HEK293 (cell line): ENCODE measurements around the gene PRDX2.

Source experiments
- CTCF ChIA-PET: fragments of 350-600 bp; formaldehyde crosslinking; extraction: SDS; loops from one replicate; lab custom pipeline; 2021; ENCODE audit warnings: antibody characterized with exemption; lab: Yijun Ruan, JAX
- POLR2A ChIA-PET: fragments of 300-600 bp; formaldehyde crosslinking; extraction: SDS; loops from one replicate; lab custom pipeline; 2020; ENCODE audit warnings: antibody characterized with exemption, inconsistent platforms; lab: Yijun Ruan, JAX
- H3K27ac ChIP-seq: fragments of 200-500 bp; sonication (Bioruptor generic); 2 replicates; pipeline ENCODE4 v1.5.1; 2014; ENCODE audit warnings: low read depth, low read length, control low read depth, inconsistent platforms; ENCODE audit errors: extremely low read depth
- H3K36me3 ChIP-seq, 2 experiments: fragments of 200-500 bp in 1 of 2; sonication (Bioruptor generic) in 1 of 2; 1 replicate in 1 of 2; 2 replicates in 1 of 2; pipeline ENCODE4 v1.5.1; 2014 to 2017; ENCODE audit warnings: inconsistent platforms in 2 of 2, low read length in 2 of 2; ENCODE audit not compliant: control insufficient read depth in 2 of 2, insufficient read depth in 1 of 2
- H3K4me1 ChIP-seq: fragments of 200-500 bp; sonication (Bioruptor generic); 2 replicates; pipeline ENCODE4 v1.5.1; 2014; ENCODE audit warnings: mild to moderate bottlenecking, low read length, inconsistent platforms; ENCODE audit not compliant: control insufficient read depth, insufficient read depth
- H3K4me3 ChIP-seq: 2 replicates; pipeline ENCODE4 v1.5.1; 2011; ENCODE audit warnings: low read depth, mild to moderate bottlenecking, control low read depth, low read length, moderate library complexity
- H3K9me3 ChIP-seq: fragments of 200-500 bp; sonication (Bioruptor generic); 2 replicates; pipeline ENCODE4 v1.5.1; 2014; ENCODE audit warnings: low read depth, low read length, inconsistent platforms; ENCODE audit not compliant: control insufficient read depth, insufficient read depth
- SP3 ChIP-seq: fragments of 450-650 bp; formaldehyde crosslinking; IDR thresholded peaks from 2 replicates; pipeline ENCODE4 v1.5.1; 2016; ENCODE audit warnings: missing biosample characterization, missing genetic modification characterization
- WT1 ChIP-seq: fragments of 450-650 bp; formaldehyde crosslinking; IDR thresholded peaks from 2 replicates; pipeline ENCODE4 v1.5.1; 2016; ENCODE audit warnings: missing biosample characterization, missing genetic modification characterization
- ZNF366 ChIP-seq: fragments of 450-650 bp; formaldehyde crosslinking; conservative IDR thresholded peaks from 2 replicates; pipeline ENCODE4 v1.5.1; 2016; ENCODE audit warnings: missing biosample characterization, missing genetic modification characterization
- ZNF768 ChIP-seq: fragments of 450-650 bp; formaldehyde crosslinking; IDR thresholded peaks from 2 replicates; pipeline ENCODE4 v1.5.1; 2018; ENCODE audit warnings: missing biosample characterization, mild to moderate bottlenecking, missing genetic modification characterization
- ZSCAN16 ChIP-seq: fragments of 450-650 bp; formaldehyde crosslinking; IDR thresholded peaks from 2 replicates; pipeline ENCODE4 v1.5.1; 2016; ENCODE audit warnings: missing biosample characterization, missing genetic modification characterization
- TF ChIP-seq, protein P1 (sequence below): fragments of 450-650 bp; formaldehyde crosslinking; IDR thresholded peaks from 2 replicates; pipeline ENCODE4 v1.5.1; 2016; ENCODE audit warnings: missing biosample characterization, missing genetic modification characterization
- TF ChIP-seq, protein P2 (sequence below): fragments of 450-650 bp; formaldehyde crosslinking; IDR thresholded peaks from 2 replicates; pipeline ENCODE4 v1.5.1; 2016; ENCODE audit warnings: missing biosample characterization, missing genetic modification characterization
- TF ChIP-seq, protein P3 (sequence below): IDR thresholded peaks from 2 replicates; pipeline ENCODE4 v1.6.1; 2011; ENCODE audit warnings: mild to moderate bottlenecking, low read depth, low read length, borderline replicate concordance
- TF ChIP-seq, protein P4 (sequence below): fragments of 450-650 bp; formaldehyde crosslinking; IDR thresholded peaks from 2 replicates; pipeline ENCODE4 v1.5.1; 2016; ENCODE audit warnings: missing biosample characterization, missing genetic modification characterization, borderline replicate concordance
- TF ChIP-seq, protein P5 (sequence below): fragments of 450-650 bp; formaldehyde crosslinking; IDR thresholded peaks from 2 replicates; pipeline ENCODE4 v1.5.0; 2017; ENCODE audit warnings: missing biosample characterization, missing genetic modification characterization, borderline replicate concordance
- TF ChIP-seq, protein P6 (sequence below): fragments of 450-650 bp; formaldehyde crosslinking; IDR thresholded peaks from 2 replicates; pipeline ENCODE4 v1.5.1; 2016; ENCODE audit warnings: missing biosample characterization, missing genetic modification characterization

The PRDX2 gene

DNA sequence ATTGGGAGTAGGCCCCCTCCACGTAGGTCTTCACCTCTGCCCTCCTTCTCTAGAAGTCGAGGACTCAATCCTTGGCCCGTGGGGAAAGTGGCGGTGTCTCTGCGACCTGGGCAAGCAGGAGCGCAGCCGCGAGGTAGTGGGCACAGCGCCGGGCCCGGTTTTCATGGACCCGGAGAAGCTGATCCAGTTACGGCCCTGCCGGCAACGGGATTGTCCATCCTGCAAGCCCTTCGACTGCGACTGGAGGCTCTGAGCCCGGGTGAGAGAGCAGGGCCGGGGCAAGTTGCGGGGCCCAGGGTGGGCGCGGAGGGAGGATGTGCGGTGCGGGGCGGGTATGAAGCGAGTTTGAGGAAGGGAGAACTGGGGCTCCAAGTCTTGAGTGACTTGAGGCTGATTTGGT lies 2.5 kb upstream of the PRDX2 start:
- Histone ChIP-seq H3K9me3 (no peaks in the 10 kb centered on the region), H3K4me1 (no peaks in the 10 kb centered on the region; the same call in 1 of the 2 replicates), H3K36me3 (peaks cover 17 to 31% of the 10 kb centered on the region in 2 experiments; a peak in 2 of 3 replicates), H3K27ac (no peak overlapping the region), H3K4me3 (no peak overlapping the region)
- ChIA-PET POLR2A (no interaction called here), CTCF (interaction anchor here (0.6 to 16.5 kb wide), 3 partner anchors 21 to 43 kb away, joined by 3 to 386 read pairs (median 6); no protein-coding TSS in a partner anchor)
- TF ChIP-seq ZNF366 (tag by site-specific recombination) (no peak), ZSCAN16 (tag by site-specific recombination) (no peak), ZNF768 (tag by site-specific recombination) (no peak), SP3 (tag by site-specific recombination) (no peak), WT1 (tag by site-specific recombination) (no peak)
- TF ChIP-seq, protein P1, sequence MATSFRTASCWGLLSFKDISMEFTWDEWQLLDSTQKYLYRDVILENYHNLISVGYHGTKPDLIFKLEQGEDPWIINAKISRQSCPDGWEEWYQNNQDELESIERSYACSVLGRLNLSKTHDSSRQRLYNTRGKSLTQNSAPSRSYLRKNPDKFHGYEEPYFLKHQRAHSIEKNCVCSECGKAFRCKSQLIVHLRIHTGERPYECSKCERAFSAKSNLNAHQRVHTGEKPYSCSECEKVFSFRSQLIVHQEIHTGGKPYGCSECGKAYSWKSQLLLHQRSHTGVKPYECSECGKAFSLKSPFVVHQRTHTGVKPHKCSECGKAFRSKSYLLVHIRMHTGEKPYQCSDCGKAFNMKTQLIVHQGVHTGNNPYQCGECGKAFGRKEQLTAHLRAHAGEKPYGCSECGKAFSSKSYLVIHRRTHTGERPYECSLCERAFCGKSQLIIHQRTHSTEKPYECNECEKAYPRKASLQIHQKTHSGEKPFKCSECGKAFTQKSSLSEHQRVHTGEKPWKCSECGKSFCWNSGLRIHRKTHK (tag by site-specific recombination): no peak
- TF ChIP-seq, protein P2, sequence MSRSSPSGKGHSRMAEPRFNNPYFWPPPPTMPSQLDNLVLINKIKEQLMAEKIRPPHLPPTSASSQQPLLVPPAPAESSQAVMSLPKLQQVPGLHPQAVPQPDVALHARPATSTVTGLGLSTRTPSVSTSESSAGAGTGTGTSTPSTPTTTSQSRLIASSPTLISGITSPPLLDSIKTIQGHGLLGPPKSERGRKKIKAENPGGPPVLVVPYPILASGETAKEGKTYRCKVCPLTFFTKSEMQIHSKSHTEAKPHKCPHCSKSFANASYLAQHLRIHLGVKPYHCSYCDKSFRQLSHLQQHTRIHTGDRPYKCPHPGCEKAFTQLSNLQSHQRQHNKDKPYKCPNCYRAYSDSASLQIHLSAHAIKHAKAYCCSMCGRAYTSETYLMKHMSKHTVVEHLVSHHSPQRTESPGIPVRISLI (tag by site-specific recombination): no peak
- TF ChIP-seq, protein P3, sequence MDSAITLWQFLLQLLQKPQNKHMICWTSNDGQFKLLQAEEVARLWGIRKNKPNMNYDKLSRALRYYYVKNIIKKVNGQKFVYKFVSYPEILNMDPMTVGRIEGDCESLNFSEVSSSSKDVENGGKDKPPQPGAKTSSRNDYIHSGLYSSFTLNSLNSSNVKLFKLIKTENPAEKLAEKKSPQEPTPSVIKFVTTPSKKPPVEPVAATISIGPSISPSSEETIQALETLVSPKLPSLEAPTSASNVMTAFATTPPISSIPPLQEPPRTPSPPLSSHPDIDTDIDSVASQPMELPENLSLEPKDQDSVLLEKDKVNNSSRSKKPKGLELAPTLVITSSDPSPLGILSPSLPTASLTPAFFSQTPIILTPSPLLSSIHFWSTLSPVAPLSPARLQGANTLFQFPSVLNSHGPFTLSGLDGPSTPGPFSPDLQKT: no peak
- TF ChIP-seq, protein P4, sequence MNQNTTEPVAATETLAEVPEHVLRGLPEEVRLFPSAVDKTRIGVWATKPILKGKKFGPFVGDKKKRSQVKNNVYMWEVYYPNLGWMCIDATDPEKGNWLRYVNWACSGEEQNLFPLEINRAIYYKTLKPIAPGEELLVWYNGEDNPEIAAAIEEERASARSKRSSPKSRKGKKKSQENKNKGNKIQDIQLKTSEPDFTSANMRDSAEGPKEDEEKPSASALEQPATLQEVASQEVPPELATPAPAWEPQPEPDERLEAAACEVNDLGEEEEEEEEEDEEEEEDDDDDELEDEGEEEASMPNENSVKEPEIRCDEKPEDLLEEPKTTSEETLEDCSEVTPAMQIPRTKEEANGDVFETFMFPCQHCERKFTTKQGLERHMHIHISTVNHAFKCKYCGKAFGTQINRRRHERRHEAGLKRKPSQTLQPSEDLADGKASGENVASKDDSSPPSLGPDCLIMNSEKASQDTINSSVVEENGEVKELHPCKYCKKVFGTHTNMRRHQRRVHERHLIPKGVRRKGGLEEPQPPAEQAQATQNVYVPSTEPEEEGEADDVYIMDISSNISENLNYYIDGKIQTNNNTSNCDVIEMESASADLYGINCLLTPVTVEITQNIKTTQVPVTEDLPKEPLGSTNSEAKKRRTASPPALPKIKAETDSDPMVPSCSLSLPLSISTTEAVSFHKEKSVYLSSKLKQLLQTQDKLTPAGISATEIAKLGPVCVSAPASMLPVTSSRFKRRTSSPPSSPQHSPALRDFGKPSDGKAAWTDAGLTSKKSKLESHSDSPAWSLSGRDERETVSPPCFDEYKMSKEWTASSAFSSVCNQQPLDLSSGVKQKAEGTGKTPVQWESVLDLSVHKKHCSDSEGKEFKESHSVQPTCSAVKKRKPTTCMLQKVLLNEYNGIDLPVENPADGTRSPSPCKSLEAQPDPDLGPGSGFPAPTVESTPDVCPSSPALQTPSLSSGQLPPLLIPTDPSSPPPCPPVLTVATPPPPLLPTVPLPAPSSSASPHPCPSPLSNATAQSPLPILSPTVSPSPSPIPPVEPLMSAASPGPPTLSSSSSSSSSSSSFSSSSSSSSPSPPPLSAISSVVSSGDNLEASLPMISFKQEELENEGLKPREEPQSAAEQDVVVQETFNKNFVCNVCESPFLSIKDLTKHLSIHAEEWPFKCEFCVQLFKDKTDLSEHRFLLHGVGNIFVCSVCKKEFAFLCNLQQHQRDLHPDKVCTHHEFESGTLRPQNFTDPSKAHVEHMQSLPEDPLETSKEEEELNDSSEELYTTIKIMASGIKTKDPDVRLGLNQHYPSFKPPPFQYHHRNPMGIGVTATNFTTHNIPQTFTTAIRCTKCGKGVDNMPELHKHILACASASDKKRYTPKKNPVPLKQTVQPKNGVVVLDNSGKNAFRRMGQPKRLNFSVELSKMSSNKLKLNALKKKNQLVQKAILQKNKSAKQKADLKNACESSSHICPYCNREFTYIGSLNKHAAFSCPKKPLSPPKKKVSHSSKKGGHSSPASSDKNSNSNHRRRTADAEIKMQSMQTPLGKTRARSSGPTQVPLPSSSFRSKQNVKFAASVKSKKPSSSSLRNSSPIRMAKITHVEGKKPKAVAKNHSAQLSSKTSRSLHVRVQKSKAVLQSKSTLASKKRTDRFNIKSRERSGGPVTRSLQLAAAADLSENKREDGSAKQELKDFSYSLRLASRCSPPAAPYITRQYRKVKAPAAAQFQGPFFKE (tag by site-specific recombination): no peak
- TF ChIP-seq, protein P5, sequence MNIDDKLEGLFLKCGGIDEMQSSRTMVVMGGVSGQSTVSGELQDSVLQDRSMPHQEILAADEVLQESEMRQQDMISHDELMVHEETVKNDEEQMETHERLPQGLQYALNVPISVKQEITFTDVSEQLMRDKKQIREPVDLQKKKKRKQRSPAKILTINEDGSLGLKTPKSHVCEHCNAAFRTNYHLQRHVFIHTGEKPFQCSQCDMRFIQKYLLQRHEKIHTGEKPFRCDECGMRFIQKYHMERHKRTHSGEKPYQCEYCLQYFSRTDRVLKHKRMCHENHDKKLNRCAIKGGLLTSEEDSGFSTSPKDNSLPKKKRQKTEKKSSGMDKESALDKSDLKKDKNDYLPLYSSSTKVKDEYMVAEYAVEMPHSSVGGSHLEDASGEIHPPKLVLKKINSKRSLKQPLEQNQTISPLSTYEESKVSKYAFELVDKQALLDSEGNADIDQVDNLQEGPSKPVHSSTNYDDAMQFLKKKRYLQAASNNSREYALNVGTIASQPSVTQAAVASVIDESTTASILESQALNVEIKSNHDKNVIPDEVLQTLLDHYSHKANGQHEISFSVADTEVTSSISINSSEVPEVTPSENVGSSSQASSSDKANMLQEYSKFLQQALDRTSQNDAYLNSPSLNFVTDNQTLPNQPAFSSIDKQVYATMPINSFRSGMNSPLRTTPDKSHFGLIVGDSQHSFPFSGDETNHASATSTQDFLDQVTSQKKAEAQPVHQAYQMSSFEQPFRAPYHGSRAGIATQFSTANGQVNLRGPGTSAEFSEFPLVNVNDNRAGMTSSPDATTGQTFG: no peak
- TF ChIP-seq, protein P6, sequence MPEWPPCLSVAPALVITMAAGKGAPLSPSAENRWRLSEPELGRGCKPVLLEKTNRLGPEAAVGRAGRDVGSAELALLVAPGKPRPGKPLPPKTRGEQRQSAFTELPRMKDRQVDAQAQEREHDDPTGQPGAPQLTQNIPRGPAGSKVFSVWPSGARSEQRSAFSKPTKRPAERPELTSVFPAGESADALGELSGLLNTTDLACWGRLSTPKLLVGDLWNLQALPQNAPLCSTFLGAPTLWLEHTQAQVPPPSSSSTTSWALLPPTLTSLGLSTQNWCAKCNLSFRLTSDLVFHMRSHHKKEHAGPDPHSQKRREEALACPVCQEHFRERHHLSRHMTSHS: no peak
